Epidermal melanocyte (primary cell): ENCODE results near the gene JAK3.

Experiments
- DNase-seq: peaks from one replicate; pipeline ENCODE4 v3.0.0; 2011; ENCODE audit warnings: low spot score; ENCODE audit not compliant: insufficient read length

JAK3 gene

DNA sequence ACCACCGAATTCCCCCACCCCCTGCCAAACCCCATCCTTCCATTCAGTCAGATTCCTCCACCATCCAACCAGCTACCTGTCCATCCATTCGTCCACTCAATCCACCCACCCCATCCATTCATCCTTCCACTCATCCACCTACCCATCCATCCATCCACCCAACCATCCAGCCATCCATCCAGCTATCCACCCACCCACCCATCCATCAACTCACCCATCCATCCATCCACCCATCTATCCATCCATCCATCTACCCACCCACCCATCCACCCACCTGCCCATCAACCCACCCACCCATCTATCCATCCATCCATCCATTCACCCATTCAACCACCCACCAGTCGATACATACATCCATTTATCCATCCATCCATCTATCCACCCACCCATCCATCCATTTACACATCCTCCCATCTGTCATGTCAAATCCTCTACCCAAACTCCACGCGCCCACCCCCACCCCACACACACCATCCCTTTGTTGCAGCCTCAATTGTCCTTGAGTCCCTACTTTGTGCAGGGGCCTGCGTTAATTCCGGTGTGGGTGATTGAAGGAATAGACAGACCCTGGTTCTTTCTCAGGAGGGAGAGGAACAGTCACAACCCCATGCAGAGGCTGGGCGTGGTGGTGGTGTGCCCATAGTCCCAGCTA lies 18.7 kb upstream of the JAK3 start:
- DNase-seq: no peak

DNA sequence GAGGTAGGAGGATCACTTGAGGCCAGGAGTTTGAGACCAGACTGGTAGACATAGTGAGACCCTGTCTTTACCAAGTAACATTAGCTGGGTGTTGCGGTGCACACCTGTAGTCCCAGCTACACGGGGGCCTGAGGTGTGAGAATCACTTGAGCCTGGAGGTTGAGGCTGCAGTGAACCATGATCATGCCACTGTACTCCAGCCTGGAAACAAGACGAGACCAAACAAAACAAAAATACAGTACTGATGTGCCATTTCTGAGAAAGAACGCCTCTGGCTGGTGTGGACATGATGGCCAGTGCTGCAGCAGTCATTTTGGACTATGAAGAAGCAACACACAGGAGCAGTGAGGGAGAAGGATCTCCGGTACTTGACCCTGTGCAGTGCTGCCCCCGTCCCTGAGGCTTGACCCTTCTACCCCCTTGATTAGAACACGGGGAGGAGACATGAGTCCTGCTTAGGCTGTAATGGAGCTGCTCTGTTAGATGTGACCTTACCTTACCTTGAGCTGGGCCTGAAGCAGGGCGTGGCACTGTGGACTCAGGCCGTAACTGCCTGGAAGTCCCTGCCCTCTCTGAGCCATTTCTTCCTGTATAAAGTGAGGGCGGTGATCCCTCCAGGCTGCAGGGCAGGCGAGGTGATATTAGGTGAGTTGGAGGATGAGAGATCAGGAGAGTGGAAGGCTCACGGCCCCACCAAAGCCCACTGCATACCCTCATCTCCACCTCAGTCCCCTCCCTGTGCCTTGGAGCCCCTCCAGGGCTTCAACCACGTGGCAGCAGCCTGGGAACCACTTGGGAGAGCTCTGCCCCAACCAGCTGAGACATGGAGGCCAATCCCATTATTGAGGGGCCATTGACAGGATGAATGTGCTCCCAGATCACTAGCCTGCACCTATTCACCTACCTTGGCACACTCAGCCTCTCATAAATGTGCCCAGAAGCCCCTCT lies 17.9 kb upstream of the JAK3 start:
- no peak for DNase-seq

DNA sequence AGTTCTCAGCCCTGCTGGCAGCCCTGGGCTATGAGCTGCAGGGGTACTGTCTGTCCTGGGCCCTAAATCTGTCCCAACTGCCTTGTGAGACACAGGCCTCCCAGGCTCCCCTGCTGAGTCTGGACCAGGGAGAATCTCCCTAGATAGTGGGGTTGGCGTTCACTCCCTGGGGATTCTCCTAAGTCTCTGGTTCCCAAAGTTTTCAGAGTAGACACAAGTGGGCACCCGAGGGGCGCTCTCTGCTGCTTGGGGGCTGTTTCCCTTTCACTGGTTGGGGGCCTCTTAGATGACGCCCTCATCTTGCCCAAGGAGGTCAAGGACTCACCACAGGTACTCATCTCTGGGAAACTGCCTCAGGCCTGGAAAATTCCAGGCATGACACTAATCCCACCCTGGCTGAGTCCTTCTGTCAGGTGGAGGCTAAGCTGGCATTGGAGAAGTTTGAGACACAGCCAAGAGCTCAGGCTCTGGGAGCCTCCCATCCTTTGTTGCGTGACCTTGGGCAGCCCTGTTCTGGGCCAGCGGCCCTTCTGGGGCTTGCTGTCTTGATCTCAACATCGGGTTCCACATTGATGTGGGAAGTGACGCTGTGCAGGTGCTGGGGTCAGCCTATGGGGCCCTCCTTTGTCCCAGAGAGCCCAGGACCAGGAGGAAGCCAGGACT lies 15.9 kb upstream of the JAK3 start:
- no peak for DNase-seq

DNA sequence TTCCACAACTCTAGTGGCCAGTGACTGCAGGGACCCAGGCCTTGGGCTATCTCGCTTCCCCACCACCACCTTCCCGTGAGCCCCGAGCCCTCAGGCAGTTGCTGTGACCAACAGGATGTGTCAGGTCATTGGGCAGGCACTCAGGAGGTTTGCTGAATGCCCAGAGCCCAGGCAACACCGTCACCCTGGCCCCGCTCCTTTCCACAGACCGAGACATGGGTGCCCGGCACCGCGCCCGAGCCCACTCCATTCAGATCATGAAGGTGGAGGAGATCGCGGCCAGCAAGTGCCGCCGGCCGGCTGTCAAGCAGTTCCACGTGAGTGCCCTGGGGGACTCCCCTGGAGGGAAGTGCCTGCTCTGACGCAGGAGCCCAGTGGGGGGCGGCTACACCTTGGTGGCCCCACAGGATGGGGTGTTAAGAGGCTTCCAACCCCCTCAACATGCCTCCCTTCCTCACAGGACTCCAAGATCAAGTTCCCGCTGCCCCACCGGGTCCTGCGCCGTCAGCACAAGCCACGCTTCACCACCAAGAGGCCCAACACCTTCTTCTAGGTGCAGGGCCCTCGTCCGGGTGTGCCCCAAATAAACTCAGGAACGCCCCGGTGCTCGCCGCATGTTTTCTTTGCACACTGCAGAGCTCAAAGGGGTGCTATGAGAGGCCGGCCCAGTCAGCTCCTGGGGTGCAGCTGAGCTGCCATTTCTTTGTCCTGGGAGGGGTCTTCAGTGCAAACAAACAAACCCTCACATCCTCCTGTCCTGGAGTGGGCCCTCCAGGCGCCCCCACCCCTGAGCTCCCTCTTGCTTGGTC lies 15.1 kb upstream of the JAK3 start:
- DNase-seq: no peak

DNA sequence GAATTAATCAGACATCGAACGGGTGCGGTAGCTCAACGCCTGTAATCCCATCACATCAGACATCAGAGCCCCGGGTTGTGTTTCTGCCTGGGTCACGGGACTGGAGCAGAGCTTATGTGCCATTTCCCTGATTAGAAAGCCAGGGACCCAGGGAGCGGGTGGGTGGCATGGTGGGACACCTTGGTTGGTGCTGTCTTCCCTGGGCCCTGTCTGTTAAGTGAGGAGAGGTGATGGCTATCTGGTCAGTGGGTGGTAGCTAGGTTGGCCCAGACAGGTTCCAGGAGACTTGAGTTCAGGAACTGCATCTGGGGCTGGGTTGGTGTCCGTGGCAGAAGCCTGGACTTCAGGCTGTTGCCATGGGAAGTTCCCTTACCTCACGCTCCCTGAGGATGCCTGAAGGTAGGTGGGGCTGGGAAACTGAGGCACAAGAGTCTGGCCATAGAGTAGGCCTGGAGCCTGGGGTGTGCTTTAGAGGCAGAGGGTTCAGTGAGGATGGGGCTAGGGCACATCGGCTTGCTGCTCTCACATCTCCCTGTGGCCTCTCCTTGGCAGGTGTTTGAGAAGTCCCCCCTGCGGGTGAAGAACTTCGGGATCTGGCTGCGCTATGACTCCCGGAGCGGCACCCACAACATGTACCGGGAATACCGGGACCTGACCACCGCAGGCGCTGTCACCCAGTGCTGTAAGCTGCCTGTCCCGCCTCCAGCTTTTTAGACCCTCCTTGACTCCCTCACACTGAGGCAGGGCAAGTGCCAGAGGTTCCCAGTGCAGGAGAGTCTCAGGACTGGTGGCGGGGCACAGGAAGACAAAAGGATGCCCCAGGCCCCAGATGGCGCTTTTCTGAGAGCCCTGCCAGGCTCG lies 14.0 kb upstream of the JAK3 start:
- DNase-seq: no peak

DNA sequence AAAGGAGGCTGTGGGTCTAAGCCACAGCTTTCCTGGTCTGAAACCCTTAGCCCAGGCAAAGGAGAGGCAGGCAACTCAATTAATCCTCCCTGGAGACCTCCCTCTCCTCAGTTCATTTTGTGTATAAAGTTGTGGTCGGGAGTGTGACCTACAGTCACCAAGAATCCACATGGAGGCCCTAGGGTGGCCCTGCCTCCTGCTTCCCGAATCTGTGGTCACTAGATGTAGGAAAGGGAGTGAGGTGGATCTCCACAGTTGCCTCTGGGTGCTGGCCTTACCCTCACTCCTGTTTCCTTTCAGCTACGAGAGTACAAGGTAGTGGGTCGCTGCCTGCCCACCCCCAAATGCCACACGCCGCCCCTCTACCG lies 13.2 kb upstream of the JAK3 start:
- DNase-seq: no peak

DNA sequence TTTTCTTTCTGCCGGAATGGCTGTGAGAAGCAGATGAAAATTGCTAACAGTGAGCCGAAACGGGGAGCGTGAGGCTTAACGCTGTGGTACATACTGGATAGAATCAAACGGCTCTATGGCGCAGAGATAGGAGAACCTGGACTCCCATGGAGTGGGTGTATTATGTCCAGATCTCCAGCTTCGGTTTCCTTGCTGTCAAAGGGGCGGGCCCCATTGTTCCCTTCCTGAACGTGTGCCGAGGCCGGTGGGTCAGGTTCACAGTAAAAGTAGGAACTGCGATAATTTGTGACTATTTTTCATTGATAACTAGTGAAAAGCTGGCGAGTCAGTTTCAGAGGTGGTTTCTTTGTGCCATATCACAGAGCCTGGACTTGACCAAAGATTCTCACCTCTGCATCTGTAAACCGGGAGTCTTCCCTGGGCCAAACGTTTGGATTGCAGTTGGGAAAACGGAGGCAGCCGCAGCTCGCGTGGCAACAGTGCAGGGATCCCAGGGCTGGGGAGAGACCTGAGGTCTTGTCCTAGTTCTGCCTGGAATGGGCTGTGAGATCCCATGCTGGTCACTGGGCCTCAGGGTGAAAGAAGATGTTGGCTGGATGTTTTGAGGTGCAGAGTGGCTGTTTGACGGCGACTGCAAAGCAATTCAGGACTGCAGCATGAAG lies 12.7 kb upstream of the JAK3 start:
- no peak for DNase-seq

DNA sequence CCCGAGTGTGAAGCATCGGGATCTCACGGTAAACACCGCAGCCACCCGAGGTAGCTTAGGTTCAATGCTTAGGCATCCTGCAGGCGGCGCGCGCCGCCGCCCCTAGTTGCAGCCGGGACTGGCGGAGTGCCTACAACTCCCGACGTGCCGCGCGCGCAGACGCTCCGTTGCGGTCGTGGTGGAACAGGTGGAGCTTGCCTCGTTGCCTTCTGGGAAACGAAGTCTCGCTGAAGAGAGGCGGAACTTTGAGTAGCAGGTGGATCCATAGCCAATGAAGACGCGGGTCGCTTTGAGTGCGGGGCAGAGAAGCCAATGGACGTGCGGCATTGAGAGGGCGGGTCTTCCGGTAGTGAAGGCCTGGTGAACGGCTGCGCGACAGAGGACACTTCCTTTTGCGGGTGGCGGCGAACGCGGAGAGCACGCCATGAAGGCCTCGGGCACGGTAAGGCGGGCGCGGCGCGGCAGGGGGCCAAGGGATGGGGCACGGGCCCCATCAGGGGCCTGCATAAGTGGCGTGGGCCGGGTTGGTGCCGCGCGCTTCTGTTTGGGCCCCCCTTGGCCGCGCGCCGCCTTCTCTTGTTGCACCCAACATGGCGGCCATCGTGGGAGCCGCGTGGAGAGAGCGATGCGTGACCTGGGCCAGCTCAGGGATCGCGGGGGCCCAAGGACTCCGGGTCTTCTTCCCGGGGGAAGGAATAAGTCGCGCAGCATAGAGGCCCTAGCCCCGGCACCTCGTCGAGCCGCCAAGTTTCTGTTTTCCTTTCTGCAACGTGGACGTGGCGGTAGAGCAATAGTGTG lies 11.9 kb upstream of the JAK3 start, which contains the start of gene RPL18A:
RPL18A (plus strand) TSS at position 378 of the 798 bp plus-strand sequence; CDS start at position 425, 47 bp downstream.
- DNase-seq: peak; percentile 96

DNA sequence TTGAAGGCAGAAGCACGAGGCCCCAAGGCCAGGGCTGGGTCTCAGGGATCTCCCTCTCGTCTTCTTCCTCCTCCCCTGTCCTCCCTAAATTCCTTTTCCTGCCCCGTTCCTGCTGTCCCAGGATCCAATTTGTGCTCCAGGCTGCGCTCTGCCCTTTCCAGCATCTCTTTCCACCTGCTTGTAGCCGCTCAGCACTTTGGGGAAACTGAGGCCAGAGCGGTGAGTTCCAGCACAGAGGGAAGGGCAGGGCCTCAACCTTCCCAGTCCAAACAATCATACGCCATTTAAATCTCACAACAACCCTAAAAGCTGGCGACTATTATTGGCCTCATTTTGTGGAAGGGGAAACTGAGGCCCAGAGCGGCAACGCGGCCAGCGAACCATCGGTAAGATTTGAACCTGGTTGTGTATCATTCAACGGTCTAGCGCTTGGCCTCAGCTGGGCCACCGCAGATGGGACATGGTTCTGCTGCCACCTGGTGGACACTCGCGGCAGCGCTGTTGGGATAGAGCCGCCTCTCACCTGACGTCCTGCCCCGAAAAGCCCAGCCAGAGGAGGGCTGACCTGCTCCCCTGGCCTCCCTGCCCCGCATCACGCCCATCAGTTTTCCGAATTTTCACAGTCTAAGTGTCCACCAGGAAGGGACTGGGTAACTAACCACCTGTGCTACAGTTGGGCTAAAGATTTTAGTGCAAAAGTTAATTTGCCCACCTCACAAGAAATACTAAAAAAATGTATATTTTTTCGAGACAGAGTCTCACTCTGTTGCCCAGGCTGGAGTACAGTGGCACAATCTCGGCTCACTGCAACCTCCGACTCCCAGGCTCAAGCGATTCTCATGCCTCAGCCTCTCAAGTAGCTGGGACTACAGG lies 7.7 kb upstream of the JAK3 start:
- DNase-seq: peak; percentile 87

DNA sequence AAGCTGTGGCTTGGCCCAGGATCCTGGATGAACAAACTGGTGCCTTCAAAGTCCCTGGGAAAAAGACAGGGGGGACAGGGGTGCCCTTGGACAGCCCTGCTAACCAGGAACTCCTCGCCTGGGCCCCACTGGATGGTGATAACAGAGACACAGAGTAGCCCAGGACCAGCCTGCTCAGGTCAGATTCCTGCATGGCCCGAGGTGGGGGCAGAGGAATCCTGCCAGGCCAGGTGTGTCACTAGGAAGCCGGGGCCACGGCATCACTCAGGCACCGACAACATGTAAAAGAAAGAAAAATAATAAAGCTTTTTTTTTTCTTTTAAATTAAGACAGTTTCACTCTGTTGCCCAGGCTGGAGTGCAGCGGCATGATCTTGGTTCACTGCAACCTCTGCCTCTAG lies 6.3 kb upstream of the JAK3 start:
- no peak for DNase-seq

DNA sequence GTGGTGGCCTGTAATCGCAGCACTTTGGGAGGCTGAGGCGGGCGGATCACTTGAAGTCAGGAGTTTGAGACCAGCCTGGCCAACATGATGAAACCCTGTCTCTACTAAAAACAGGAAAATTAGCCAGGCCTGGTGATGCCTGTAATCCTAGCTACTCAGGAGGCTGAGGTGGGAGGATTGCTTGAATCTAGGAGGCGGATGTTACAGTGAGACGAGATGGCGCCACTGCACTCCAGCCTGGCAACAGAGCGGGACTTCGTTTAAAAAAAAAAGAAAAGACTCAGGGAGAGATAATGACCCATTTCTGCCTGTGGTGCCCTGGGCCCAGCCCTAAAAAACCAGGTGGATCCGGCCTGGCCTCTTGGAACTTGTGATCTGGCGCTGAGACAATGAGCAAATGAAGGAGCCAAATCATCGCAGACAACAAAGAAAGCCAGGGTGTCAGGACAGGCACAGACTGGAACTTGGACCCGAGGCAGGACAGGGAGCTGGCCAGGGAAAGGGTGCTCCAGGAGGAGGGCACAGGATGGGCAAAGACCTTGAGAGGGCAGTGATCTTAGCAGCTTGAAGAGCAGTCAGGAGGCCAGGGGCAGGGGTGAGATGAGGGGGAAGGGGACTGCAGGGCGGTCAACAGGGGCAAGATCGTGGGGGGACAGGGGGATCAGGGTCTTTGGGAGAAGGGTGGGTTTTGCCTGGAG lies 962 bp upstream of the JAK3 start:
- no peak for DNase-seq

DNA sequence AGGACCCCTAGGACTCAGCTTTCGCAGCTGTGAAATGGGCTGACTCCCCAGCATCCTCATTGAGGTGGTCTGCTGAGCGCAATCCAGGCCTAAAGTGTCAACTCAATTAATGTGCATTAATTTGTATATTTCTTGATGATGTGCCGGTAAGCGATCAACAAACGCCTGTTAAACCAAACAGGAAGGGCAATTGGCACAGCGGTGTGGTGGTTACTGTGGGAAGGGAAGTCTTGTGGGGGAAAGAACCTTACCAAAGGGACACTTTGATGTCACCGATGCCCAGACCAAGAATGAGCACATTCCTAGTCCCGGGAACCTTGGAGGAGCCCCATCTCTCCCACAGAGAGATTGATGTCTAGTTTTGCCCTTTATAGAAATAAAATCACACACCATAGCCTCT lies 1.6 kb downstream of the JAK3 start:
- no peak for DNase-seq

DNA sequence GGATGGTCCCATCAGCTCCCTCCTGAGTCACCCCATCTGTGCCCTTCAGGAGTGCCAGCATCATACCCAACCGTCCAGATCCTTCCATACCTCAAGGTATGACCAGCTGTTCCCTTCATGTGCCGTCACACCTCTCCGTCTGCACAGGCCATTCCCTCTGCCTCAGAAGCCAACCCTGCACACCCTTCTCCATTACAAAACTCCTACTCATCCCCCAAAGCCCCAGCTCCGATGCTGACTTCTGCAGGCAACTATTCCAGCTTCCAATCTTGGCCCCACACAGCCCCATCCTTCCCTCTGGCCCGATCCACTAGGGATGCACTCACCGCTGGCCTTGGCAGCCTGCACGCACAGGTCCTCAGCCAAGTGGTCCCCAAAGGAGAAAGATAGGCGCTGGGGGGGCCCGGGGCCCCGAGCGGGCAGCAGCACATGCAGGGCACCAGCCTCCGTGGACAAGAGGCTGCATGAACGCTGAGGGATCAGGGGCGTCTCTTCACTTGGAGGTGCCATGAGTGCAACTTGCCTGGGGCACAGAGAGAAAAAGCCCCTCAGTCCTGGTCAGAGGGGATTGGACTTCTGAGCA lies 3.8 kb downstream of the JAK3 start:
- DNase-seq: no peak

DNA sequence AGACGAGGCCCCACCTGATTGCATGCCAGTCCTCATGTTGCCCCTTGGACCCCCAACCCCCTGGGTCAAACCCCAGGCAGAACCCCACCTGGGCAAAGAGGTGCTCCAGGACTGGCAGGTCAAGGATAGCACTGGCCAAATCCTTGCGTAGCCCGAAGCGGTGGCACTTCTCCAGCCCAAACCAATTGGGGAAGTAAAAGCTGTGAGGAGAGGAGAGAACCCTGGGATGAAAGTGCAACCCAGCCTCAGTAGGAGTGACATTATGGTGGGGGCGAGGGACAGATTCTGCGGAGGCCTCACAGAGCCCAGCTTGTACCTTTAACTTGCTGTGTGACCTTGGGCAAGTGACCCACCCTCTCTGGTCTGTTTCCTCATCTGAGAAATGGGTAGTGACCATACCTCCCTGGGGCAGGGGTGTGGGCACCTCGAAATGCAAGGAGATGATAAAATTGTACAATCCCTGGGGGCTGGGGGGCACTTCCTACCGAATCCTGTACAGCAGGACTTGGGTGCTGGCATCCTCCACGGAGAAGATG lies 4.4 kb downstream of the JAK3 start:
- no peak for DNase-seq

DNA sequence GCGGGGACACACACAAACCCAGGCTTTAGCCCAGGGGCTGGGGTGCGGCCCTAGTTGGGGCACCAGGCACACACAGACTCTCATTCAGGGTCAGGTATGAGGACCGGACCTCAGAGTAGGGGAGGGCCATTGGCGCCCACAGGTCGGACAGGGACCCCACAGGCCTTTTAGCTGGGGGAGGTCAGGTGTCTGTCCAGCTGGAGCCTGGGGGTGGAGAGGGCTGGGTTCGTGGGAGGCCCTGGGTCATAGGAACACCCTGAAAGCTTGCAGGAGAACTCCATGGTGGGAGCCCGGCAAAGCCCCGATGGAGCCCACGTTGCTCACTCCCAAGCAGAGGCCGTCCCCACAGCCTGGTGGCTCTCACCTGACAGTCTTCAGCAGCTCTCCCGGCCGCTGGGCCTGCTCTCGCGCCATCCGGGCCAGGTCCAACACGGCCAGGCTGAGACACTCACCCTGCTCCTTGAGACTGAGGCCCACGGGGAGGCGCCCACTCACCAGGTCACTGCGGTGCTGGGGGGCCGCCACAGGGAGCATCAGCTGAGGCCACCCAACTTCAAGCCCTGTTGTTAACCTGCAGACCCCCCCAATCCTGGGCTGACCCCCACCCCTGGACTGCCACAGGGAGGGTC lies 5.0 kb downstream of the JAK3 start:
- DNase-seq: no peak
